Astrocyte (in vitro differentiated cells and primary cell): ENCODE measurements around the gene SEC14L3. TPM values are rescaled to one million over a fixed set of nuclear protein-coding genes. Genes with fewer than 3 reads are reported as not detected.

Experiments
- DNase-seq: peaks from one replicate; pipeline ENCODE4 v3.0.0-alpha.2; 2010; ENCODE audit warnings: low read depth
- FAIRE-seq: peaks from 2 replicates; lab custom pipeline; 2011; peaks lifted over from hg19 to GRCh38; lab: Jason Lieb, UNC
- H2AFZ ChIP-seq: 2 replicates; pipeline ENCODE4 v1.6.0; 2012; ENCODE audit warnings: low read depth, low read length, inconsistent platforms
- H3K27ac ChIP-seq: 2 replicates; pipeline ENCODE4 v1.5.1; 2011; ENCODE audit warnings: low read depth, low read length, inconsistent platforms
- H3K27me3 ChIP-seq: 2 replicates; pipeline ENCODE4 v1.6.0; 2011; ENCODE audit warnings: low read length, inconsistent platforms; ENCODE audit not compliant: insufficient read depth
- H3K36me3 ChIP-seq: 2 replicates; pipeline ENCODE4 v1.5.1; 2011; ENCODE audit warnings: low read length, inconsistent platforms; ENCODE audit not compliant: insufficient read depth
- H3K4me1 ChIP-seq: 2 replicates; pipeline ENCODE4 v1.5.1; 2011; ENCODE audit warnings: low read length, inconsistent platforms; ENCODE audit not compliant: insufficient read depth
- H3K4me2 ChIP-seq: 2 replicates; pipeline ENCODE4 v1.6.0; 2012; ENCODE audit warnings: low read length, inconsistent platforms
- H3K4me3 ChIP-seq: 2 replicates; pipeline ENCODE4 v1.5.1; 2011; ENCODE audit warnings: low read depth, mild to moderate bottlenecking, low read length, inconsistent platforms; ENCODE audit not compliant: insufficient read depth
- H3K79me2 ChIP-seq: 2 replicates; pipeline ENCODE4 v1.6.0; 2012; ENCODE audit warnings: mild to moderate bottlenecking, low read length, inconsistent platforms; ENCODE audit not compliant: insufficient read depth
- H3K9ac ChIP-seq: 2 replicates; pipeline ENCODE4 v1.6.0; 2012; ENCODE audit warnings: mild to moderate bottlenecking, low read length, inconsistent platforms
- H3K9me3 ChIP-seq: 2 replicates; pipeline ENCODE4 v1.5.1; 2012; ENCODE audit warnings: low read depth, mild to moderate bottlenecking, low read length, inconsistent platforms; ENCODE audit not compliant: insufficient read depth
- H4K20me1 ChIP-seq: 2 replicates; pipeline ENCODE4 v1.6.0; 2012; ENCODE audit warnings: low read length, inconsistent platforms; ENCODE audit not compliant: insufficient read depth
- H3K27ac Mint-ChIP-seq: one replicate; pipeline ENCODE4 v1.8.0; 2021; ENCODE audit warnings: mild to moderate bottlenecking, mixed read lengths; ENCODE audit not compliant: unreplicated experiment
- H3K27me3 Mint-ChIP-seq: one replicate; pipeline ENCODE4 v1.8.0; 2021; ENCODE audit warnings: low read depth, mixed read lengths; ENCODE audit not compliant: unreplicated experiment
- H3K36me3 Mint-ChIP-seq: one replicate; pipeline ENCODE4 v1.8.0; 2021; ENCODE audit warnings: low read depth, mixed read lengths; ENCODE audit not compliant: unreplicated experiment
- H3K4me1 Mint-ChIP-seq: one replicate; pipeline ENCODE4 v1.8.0; 2021; ENCODE audit warnings: low read depth, mixed read lengths; ENCODE audit not compliant: unreplicated experiment
- H3K4me3 Mint-ChIP-seq: one replicate; pipeline ENCODE4 v1.8.0; 2021; ENCODE audit warnings: mild to moderate bottlenecking, moderate library complexity, mixed read lengths; ENCODE audit not compliant: unreplicated experiment
- H3K9me3 Mint-ChIP-seq: one replicate; pipeline ENCODE4 v1.8.0; 2021; ENCODE audit warnings: mild to moderate bottlenecking, mixed read lengths; ENCODE audit not compliant: unreplicated experiment
- CTCF ChIP-seq: IDR thresholded peaks from 2 replicates; pipeline ENCODE4 v1.5.1; 2011; ENCODE audit warnings: low read depth, mild to moderate bottlenecking, inconsistent platforms, low read length, moderate library complexity; ENCODE audit not compliant: insufficient read depth
- EZH2 ChIP-seq: IDR thresholded peaks from 2 replicates; pipeline ENCODE4 v1.6.1; 2012; ENCODE audit warnings: mild to moderate bottlenecking, low read length, inconsistent platforms; ENCODE audit not compliant: insufficient read depth
- total RNA-seq: library from RNA; stranded (reverse); gene quantifications from 2 replicates; pipeline ENCODE4 v1.2.1, GENCODE V29; 2021

Gene SEC14L3
- total RNA-seq, 1 donor from 2014 or later = not detected

- Mint-ChIP-seq H3K27me3 (peaks cover 31% of the 10 kb centered on the region), H3K27ac (no peak overlapping the region), H3K36me3 (no peaks in the 10 kb centered on the region), H3K9me3 (no peaks in the 10 kb centered on the region), H3K4me3 (no peak overlapping the region), H3K4me1 (no peaks in the 10 kb centered on the region)
- Histone ChIP-seq H3K4me3 (no peak overlapping the region), H3K9me3 (no peaks in the 10 kb centered on the region), H3K4me2 (no peak overlapping the region), H3K27ac (no peak overlapping the region), H4K20me1 (no peaks in the 10 kb centered on the region), H3K9ac (no peak overlapping the region), H3K36me3 (no peaks in the 10 kb centered on the region), H2AFZ (no peak overlapping the region), H3K27me3 (peaks cover 3% of the 10 kb centered on the region), H3K79me2 (no peaks in the 10 kb centered on the region), H3K4me1 (no peaks in the 10 kb centered on the region)
- no peak for FAIRE-seq
- no peak for DNase-seq
- TF ChIP-seq EZH2 (no peak), CTCF (no peak)
Measured at GRCh38 chr22:30486661-30487115, 14.9 kb upstream of the SEC14L3 start.

- peaks cover 3% of the 10 kb centered on the region for H3K27me3 ChIP-seq
- H2AFZ ChIP-seq = no peak overlapping the region
- no peak for DNase-seq
- Mint-ChIP-seq H3K9me3 (no peaks in the 10 kb centered on the region), H3K27me3 (peaks cover 27% of the 10 kb centered on the region), H3K4me3 (no peak overlapping the region), H3K4me1 (peaks cover 2% of the 10 kb centered on the region), H3K27ac (no peak overlapping the region), H3K36me3 (no peaks in the 10 kb centered on the region)
- H4K20me1 ChIP-seq = no peaks in the 10 kb centered on the region
- no peak overlapping the region for H3K4me2 ChIP-seq
- FAIRE-seq = no peak
- no peak overlapping the region for H3K27ac ChIP-seq
- H3K4me3 ChIP-seq = no peak overlapping the region
- no peaks in the 10 kb centered on the region for H3K36me3 ChIP-seq
- no peaks in the 10 kb centered on the region for H3K9me3 ChIP-seq
- no peak overlapping the region for H3K9ac ChIP-seq
- TF ChIP-seq CTCF = no peak
- TF ChIP-seq EZH2 = no peak
- no peaks in the 10 kb centered on the region for H3K79me2 ChIP-seq
- no peaks in the 10 kb centered on the region for H3K4me1 ChIP-seq
Measured at GRCh38 chr22:30486118-30486517, 14.3 kb upstream of the SEC14L3 start.

GRCh38 chr22:30485362-30485988 lies 13.7 kb upstream of the SEC14L3 start:
- DNase-seq (peak; percentile 4), FAIRE-seq (no peak)
- Histone ChIP-seq H3K9ac (no peak overlapping the region), H3K4me1 (no peaks in the 10 kb centered on the region), H3K4me2 (no peak overlapping the region), H4K20me1 (no peaks in the 10 kb centered on the region), H3K9me3 (no peaks in the 10 kb centered on the region), H2AFZ (peak overlapping the region; percentile 49), H3K4me3 (no peak overlapping the region), H3K79me2 (no peaks in the 10 kb centered on the region), H3K27me3 (peaks cover 3% of the 10 kb centered on the region), H3K36me3 (no peaks in the 10 kb centered on the region), H3K27ac (no peak overlapping the region)
- TF ChIP-seq EZH2 (no peak), CTCF (peak; percentile 76)
- Mint-ChIP-seq H3K27me3 (peaks cover 24% of the 10 kb centered on the region), H3K36me3 (no peaks in the 10 kb centered on the region), H3K27ac (no peak overlapping the region), H3K9me3 (no peaks in the 10 kb centered on the region), H3K4me3 (no peak overlapping the region), H3K4me1 (peaks cover 2% of the 10 kb centered on the region)
